ENCODE measurements around the gene NGFR. TPM values are rescaled to one million over a fixed set of nuclear protein-coding genes. Genes with fewer than 3 reads are reported as not detected.

NGFR gene
- total RNA-seq: 0.25 TPM in 1 of 2 replicates, not detected in the other

DNA sequence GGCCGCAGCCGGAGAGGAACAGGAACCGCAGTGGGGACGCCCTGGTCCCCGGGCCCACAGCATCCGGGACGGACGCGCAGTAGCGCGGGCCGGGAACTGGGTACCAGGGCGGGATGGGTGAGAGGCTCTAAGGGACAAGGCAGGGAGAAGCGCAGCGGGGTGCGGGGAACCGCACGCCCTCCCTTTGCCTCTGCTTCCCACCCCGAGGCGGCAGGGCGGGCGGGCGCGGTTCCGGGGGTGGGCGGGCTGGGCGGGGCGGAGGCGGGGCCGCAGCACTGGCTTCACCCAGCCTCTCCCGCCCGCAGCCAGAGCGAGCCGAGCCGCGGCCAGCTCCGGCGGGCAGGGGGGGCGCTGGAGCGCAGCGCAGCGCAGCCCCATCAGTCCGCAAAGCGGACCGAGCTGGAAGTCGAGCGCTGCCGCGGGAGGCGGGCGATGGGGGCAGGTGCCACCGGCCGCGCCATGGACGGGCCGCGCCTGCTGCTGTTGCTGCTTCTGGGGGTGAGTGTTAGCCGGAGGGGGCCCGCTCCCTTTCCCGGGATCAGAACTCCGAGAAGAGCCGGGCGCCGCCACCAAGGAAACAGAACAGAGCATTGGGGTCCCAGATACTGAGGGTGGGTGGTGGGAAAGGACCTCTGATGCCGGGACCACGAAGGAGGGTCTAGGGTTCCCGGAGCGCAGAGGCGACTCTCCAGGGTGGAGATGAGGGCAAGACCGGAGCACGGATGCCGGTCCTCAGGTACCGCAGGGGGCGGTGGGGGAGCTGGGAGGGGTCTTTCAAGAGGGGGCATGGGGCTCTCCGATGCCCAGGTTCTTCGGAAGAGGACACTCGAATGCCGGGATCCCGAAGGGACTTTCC, at the start of gene NGFR:
Gene NGFR, plus strand, starts transcription at position 308 of the 856 bp plus-strand sequence. Its CDS starts 125 bp downstream, at position 433.
- DNase-seq (ENCODE audit: low read depth): no peak

- DNase-seq (ENCODE audit: low read depth): no peak
These were observed 49.5 kb upstream of the NGFR start for GRCh38 chr17:49445591-49445990.

DNA sequence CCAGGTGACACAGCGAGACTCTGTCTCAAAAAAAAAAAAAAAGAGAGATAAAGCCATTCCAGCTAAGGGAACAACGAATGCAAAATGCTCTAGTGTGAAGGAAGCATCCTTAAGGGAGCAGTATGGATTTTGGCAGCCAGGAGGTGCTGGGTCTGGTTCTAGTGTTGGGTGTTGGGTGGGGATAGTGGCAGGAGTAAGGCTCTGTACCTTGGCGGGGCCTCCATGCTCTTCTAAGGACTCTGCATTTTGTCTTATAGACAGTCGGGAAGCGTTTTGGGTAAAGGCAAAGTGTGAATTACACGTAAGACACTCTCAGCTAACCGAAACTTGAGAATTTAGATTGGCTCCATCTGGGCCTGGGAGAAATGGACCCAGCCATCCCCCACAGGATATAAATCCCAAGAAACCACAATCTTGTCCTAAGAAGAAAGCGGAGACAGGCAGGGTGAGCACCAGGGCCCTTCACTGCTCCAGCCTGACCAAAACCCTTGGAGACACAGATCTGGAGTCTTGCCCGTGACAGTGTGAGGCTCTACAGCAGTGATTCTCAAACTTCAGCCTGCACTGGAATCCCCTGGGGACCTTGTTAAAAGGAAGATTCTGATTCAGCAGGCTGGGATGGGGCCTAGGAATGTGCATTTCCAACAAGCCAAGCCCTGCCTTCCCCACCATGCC, 47.3 kb upstream of the NGFR start:
- no peak for DNase-seq (ENCODE audit: low read depth)

DNA sequence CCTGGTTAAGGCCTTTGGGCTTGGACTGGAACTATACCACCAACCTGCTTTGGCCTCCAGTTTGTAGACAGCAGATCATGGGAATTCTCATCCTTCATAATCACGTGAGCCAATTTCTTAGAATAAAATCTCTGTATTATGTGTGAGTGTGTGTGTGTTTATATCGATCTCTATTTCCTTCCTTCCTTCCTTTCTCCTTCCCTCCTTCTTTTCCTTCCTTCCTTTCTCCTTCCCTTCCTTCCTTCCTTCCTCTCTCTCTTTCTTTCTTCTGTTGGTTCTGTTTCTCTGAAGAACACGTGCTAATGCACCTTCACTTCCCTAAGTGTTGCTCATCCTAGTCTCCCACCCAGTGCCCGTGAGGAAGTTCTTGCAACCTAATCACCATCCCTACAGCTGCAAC, 44.9 kb upstream of the NGFR start:
- DNase-seq (ENCODE audit: low read depth): no peak

DNA sequence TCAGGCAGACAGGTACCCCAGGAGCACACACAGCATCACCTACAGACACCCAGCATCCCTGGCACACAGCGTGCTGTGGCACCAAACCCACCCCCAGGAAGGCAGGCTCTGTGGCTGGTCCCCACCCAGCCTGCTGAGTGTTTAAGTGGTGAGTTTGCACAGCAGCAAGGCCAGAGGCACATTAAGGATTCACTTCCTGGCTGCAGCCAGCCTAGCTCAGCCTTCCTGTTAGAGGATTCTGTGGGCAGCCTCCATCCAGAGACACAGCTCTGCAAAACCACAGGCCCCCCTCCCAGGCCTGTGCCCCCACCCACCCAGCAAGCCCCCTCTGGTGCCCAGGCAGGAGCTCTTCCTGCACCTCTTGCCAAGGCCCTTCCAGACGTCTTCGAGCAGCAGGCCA, 44.4 kb upstream of the NGFR start:
- DNase-seq (ENCODE audit: low read depth): no peak

GRCh38 chr17:49452201-49452600, 42.9 kb upstream of the NGFR start:
- no peak for DNase-seq (ENCODE audit: low read depth)

DNA sequence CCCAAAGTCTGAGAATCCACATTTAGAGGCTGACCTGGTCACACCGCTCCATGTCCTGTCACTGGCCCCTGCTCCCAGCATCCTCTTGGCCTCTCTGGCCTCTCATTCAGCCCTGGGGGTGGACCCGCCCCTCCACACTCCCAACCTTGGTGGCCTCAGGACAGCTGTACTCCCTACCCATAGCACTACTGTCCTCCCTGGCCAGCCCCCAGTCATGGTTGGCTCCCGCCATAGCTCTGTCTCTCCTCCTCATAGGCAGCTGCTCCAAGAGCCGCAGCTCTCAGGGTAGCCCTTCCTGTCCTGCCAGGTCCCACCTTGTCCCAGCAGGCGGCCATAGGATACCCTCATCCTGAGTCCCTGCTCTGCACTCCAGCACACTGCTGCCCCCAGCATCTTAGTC, 42.4 kb upstream of the NGFR start:
- no peak for DNase-seq (ENCODE audit: low read depth)

DNA sequence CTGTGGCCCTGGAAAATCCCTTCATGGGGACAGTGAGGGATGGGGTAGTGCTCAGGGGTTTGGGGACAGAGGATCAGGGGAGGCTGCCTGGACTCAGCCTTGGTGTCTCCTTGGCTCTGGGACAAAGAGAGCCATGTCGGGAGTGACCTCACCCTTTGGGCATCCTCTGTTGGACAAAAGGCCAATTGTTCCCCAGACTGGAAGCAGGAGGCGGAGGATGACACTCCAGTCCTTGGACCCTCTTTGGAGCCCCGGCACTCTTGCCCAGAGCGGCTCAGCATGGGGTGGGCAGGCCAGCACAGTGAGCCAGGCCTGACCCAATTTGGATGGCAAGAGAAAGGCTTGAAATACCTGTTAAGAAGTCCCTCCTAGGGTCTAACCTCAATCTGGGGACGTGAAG, 41.0 kb upstream of the NGFR start:
- no peak for DNase-seq (ENCODE audit: low read depth)

DNA sequence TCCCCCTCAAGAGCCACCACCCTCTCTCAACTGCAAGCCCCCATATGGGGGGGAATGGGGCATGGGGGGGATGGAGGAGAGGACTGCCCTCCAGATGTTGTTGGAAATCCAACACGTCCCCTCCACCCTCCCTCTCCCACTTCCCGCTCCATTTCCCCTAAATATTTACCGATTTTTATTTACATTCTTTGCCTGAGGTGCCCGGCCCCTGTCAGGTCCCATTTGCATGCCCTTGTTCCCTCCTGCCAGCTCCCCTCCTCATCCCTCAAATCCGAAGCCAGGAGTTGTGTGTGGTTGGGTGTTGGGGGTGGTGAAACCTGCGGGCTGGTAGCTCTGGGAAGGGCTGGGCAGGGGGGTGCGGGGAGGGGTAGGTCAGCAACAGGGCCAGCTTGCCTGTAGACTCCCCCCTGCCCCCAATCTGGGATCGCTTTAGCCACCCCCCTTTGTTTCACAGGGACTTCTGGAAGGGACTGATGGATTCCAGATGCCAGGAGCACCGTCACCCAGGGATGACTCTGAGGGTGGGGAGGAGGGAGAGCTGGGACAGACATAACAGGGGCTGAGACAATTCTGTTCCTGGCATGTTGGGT, 39.7 kb upstream of the NGFR start:
- DNase-seq (ENCODE audit: low read depth): no peak

GRCh38 chr17:49456183-49456965, 38.7 kb upstream of the NGFR start:
- peak; percentile 71 for DNase-seq (ENCODE audit: low read depth)

- no peak for DNase-seq (ENCODE audit: low read depth)
These were observed 37.2 kb upstream of the NGFR start for GRCh38 chr17:49457564-49458535.

DNA sequence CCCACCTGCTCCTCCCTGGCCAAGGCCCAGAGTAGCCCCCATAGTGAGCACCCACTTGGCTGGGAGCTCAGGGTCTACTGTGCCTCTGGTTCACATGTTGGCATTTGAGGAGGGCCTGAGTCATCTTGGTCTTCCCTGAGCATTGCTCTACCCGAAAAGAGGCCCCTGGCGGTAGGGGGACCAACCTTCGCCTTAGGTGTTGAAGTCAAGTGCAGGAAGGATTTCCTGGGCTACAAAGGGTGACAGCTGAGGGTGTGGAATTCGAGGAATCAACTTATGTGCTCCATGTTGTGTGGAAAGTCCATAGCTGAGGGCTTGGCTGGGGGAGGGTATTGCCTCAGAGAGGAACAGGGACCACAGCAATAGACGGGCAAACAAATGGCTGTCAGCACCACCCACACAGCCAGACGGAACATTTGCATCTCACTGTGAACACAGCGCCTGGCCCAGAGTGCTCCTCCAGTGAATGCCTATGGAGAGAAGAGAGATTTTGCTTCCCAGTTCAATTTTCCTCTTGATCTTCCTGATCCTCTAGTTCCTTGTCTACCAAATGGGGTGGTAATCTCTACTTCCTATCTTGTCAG, 35.6 kb upstream of the NGFR start:
- DNase-seq (ENCODE audit: low read depth): no peak

GRCh38 chr17:49460401-49460800, 34.7 kb upstream of the NGFR start:
- DNase-seq (ENCODE audit: low read depth): no peak

DNA sequence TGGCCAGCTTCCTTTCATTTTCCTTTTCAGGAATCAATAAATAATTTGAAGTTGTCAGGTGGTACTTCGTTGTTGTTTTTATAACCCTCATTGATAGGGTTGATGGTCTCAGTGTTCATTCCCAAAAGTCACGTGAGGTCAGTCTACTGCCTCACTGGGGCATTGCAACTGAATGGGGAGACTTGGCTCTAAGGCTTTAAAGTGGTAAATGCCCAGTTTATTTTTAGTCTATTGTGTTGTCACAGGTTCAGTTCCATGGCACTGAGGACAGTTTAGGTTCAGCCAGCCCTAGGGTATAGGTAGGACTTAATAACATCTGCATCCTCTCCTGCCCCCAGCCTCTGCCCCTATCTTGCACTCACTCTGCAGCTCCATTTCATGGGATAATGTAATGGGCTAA, 33.5 kb upstream of the NGFR start:
- DNase-seq (ENCODE audit: low read depth): no peak

GRCh38 chr17:49464049-49464448, 31.0 kb upstream of the NGFR start:
- DNase-seq (ENCODE audit: low read depth): no peak

GRCh38 chr17:49465331-49465903, 29.7 kb upstream of the NGFR start:
- DNase-seq (ENCODE audit: low read depth): no peak

DNA sequence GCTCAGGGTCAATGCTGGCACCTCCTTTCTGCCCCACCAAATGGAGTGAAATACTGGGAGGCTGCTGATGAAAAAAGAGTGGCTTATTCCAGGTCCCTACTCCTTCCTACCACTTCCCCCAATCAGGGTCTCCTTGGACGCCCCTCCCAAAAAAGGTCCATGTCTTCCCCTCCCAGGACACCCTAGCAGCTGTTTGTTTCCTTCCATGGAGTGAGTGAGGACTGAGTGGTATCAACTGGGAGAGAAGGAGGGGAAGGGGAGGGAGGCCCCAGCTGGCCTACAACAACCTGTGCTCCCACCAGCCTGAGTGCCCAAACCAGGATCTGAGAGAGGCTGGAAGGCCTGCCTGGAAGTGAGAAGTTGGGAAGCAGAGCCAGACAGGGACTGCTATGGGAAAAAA, 28.7 kb upstream of the NGFR start:
- no peak for DNase-seq (ENCODE audit: low read depth)

DNA sequence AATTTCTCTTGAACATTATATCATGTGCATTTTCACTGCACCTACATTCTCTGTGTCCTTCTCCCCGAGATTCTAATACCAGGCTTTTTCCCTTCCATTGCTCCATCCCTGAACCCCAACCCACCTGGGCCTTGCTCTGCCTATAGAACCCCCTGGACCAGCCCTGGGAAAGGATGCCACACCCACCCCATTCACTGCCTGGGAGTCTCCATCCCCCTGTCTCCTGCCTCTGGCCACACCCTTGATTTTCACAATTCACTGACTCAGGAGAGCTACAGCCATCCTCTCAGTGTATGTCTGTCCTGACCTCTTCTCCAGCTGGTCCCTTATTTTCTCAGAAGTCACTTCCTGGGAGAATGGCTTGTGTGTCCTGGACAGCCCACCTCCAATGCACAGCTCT, 27.9 kb upstream of the NGFR start:
- DNase-seq (ENCODE audit: low read depth): no peak

DNA sequence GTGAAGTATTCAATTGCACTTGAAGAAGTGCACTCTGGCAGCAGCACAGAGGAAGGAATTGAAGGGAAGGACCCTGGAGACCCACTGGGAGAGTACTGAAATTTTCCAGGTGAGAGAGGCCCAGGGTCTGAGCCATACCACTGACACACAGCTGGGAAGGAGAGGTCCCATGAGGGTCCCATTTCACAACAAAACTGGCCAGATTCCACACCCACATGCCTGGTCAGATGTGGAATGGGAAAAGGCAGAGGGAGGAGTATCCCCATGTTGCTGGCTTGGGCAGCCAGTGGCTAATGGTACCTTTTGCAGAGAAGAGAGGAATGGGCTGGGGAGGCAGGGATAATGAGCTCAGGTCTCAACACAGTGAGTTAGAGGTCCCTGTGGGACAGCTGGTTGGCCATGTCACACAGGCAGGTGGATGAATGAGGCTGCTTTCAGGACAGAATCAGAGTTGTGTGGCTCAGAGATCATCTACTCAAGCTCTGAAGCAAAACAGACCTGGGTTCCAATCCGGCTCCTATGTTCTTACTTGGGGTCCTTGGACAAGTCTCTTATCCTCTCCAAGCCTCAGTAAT, 26.2 kb upstream of the NGFR start:
- DNase-seq (ENCODE audit: low read depth): no peak
